Loucy (cell line): ENCODE measurements around the gene OGDH.

Experiments
- H2AFZ ChIP-seq: fragments of 200-600 bp; sonication (generic); 2 replicates; pipeline ENCODE4 v1.6.0; 2016; ENCODE audit warnings: antibody characterized with exemption, mild to moderate bottlenecking, low read length, moderate library complexity
- H3F3A ChIP-seq: fragments of 200-600 bp; 2 replicates; pipeline ENCODE4 v1.6.0; 2016; ENCODE audit warnings: antibody characterized with exemption, low read depth, mild to moderate bottlenecking
- H3K27me3 ChIP-seq: fragments of 200-600 bp; sonication (generic); 2 replicates; pipeline ENCODE4 v1.6.1; 2014; ENCODE audit warnings: low read length, mild to moderate bottlenecking; ENCODE audit not compliant: insufficient read depth, poor library complexity, severe bottlenecking
- H3K36me3 ChIP-seq: fragments of 200-600 bp; sonication (generic); 2 replicates; pipeline ENCODE4 v1.6.1; 2016; ENCODE audit warnings: low read length; ENCODE audit not compliant: insufficient read depth
- H3K4me1 ChIP-seq: fragments of 200-600 bp; sonication (generic); 2 replicates; pipeline ENCODE4 v1.5.1; 2014; ENCODE audit warnings: low read length, mild to moderate bottlenecking; ENCODE audit not compliant: insufficient read depth, poor library complexity, severe bottlenecking
- H3K4me2 ChIP-seq: fragments of 200-600 bp; sonication (generic); 2 replicates; pipeline ENCODE4 v1.6.0; 2014; ENCODE audit warnings: antibody characterized with exemption, low read length, low read depth, mild to moderate bottlenecking; ENCODE audit not compliant: poor library complexity, severe bottlenecking
- H3K4me3 ChIP-seq: fragments of 200-600 bp; sonication (generic); 2 replicates; pipeline ENCODE4 v1.5.1; 2014; ENCODE audit warnings: low read length, mild to moderate bottlenecking, mixed read lengths; ENCODE audit not compliant: poor library complexity, severe bottlenecking
- H3K79me2 ChIP-seq: fragments of 200-600 bp; sonication (generic); 2 replicates; pipeline ENCODE4 v1.6.1; 2014; ENCODE audit warnings: low read length; ENCODE audit not compliant: insufficient read depth
- H3K9ac ChIP-seq: fragments of 200-600 bp; sonication (generic); 2 replicates; pipeline ENCODE4 v1.6.0; 2014; ENCODE audit warnings: mild to moderate bottlenecking, low read depth, low read length, moderate library complexity; ENCODE audit not compliant: poor library complexity, severe bottlenecking
- H3K9me2 ChIP-seq: fragments of 200-600 bp; sonication (generic); replicated peaks from 2 replicates; pipeline ENCODE4 v1.6.1; 2016; ENCODE audit warnings: low read depth, low read length, mixed read lengths
- H3K9me3 ChIP-seq: fragments of 200-600 bp; sonication (generic); 2 replicates; pipeline ENCODE4 v1.6.1; 2014; ENCODE audit warnings: mild to moderate bottlenecking, antibody characterized with exemption, low read length, low read depth; ENCODE audit not compliant: insufficient read depth
- H4K20me1 ChIP-seq: fragments of 200-600 bp; sonication (generic); 2 replicates; pipeline ENCODE4 v1.6.0; 2014; ENCODE audit warnings: antibody characterized with exemption, low read length, mild to moderate bottlenecking; ENCODE audit not compliant: insufficient read depth, poor library complexity, severe bottlenecking
- EZH2phosphoT487 ChIP-seq: fragments of 200-600 bp; IDR thresholded peaks from 2 replicates; pipeline ENCODE4 v1.6.1; 2018; ENCODE audit warnings: antibody characterized with exemption, mild to moderate bottlenecking, moderate library complexity, borderline replicate concordance
- TF ChIP-seq, protein P1 (sequence below): fragments of 200-600 bp; sonication (generic); conservative IDR thresholded peaks from 2 replicates; pipeline ENCODE4 v1.5.1; 2014; ENCODE audit warnings: mild to moderate bottlenecking, antibody characterized with exemption, low read length

The OGDH gene

DNA sequence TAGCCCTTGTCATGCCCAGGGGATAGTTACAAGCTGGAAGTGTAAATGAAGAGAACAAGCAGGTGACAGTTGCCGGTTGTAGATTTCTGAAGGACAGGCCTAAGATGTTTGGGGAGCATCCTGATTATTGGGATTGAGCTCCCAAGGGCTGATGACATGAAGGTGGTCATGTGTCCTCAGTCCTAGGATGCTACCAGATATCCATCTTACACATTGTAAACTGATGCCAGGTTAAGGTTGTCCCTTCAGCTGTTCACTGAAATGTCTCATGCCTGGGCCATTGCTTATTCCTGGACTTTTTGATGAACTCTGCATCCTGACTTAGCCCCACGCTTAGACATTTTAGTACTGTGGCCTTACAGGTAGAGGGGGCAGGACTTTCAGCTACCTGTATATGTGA lies 143.6 kb downstream of the OGDH start:
- Histone ChIP-seq H3K36me3 (no peaks in the 10 kb centered on the region), H3F3A (no peaks in the 10 kb centered on the region), H3K4me1 (peaks cover 31% of the 10 kb centered on the region), H3K9me3 (no peaks in the 10 kb centered on the region), H3K4me2 (peak overlapping the region; percentile 86), H3K9me2 (no peaks in the 10 kb centered on the region), H3K27me3 (no peaks in the 10 kb centered on the region), H4K20me1 (peaks cover 24% of the 10 kb centered on the region), H3K79me2 (peaks cover 60% of the 10 kb centered on the region), H2AFZ (no peak overlapping the region), H3K4me3 (peak overlapping the region; percentile 73), H3K9ac (peak overlapping the region; percentile 74)
- no peak for TF ChIP-seq EZH2phosphoT487
- TF ChIP-seq, protein P1, sequence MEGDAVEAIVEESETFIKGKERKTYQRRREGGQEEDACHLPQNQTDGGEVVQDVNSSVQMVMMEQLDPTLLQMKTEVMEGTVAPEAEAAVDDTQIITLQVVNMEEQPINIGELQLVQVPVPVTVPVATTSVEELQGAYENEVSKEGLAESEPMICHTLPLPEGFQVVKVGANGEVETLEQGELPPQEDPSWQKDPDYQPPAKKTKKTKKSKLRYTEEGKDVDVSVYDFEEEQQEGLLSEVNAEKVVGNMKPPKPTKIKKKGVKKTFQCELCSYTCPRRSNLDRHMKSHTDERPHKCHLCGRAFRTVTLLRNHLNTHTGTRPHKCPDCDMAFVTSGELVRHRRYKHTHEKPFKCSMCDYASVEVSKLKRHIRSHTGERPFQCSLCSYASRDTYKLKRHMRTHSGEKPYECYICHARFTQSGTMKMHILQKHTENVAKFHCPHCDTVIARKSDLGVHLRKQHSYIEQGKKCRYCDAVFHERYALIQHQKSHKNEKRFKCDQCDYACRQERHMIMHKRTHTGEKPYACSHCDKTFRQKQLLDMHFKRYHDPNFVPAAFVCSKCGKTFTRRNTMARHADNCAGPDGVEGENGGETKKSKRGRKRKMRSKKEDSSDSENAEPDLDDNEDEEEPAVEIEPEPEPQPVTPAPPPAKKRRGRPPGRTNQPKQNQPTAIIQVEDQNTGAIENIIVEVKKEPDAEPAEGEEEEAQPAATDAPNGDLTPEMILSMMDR, result no peak

DNA sequence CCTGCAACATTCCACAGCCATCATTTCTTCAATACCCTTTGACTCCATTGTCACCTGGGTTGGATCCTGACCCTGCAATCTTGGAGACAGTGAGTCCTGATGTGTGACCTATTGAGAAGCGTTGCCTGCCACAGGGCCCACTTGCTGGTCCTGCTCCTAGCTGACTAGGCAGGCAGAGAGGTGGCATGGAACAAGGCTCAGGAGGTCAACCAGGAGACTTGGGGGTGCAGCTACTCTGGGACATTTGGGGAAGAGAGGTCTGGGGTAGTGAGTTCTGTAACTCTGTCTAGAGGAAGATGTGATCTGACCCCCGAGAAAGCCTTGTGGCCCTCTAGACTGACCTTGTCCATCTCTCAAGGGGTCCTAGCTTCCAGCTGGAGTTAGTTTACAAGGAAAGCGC lies 144.0 kb downstream of the OGDH start:
- Histone ChIP-seq H3K9me3 (no peaks in the 10 kb centered on the region), H3K4me2 (peak overlapping the region; percentile 86), H3K4me3 (peak overlapping the region; percentile 73), H3K79me2 (peaks cover 64% of the 10 kb centered on the region), H3K9me2 (no peaks in the 10 kb centered on the region), H2AFZ (no peak overlapping the region), H3K27me3 (no peaks in the 10 kb centered on the region), H3K4me1 (peaks cover 31% of the 10 kb centered on the region), H3K9ac (peak overlapping the region; percentile 74), H3K36me3 (no peaks in the 10 kb centered on the region), H3F3A (no peaks in the 10 kb centered on the region), H4K20me1 (peaks cover 24% of the 10 kb centered on the region)
- TF ChIP-seq EZH2phosphoT487, result no peak
- TF ChIP-seq, protein P1, result no peak

DNA sequence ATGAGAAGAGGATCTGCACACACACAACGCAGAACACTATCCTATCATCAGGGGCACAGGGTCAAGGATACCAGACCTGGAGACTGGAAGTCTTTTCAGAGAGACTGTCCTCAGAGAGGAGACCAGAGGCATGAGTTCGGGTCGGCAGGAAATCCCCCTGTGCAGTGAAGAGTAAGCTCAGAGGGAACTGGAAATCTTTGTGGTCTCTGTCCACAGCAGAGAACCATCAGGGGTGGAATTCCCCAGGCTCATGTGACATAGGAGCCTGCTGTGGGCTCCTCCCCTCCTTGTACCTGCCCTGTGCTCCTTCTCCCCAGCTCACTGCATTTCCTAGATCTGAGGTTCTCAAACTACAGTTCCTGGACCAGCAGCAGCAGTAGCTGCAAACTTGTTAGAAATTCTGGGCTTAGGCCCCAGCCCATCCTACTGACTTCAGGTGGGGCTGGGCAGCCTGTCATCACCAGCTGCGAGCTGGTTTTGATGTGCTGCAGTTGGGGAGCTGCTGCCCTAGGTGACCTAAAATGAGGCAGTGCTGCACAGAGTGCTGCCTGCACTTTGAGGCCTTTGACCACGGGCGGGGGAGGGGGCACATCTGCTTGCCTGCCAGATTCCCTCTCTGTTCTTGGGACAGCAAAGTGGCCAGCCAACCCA lies 144.6 kb downstream of the OGDH start:
- Histone ChIP-seq H3K9me2 (no peaks in the 10 kb centered on the region), H3K36me3 (no peaks in the 10 kb centered on the region), H3K4me2 (peak overlapping the region; percentile 86), H3K4me3 (peak overlapping the region; percentile 73), H3K79me2 (peaks cover 69% of the 10 kb centered on the region), H3K27me3 (no peaks in the 10 kb centered on the region), H3K4me1 (peaks cover 36% of the 10 kb centered on the region), H3K9ac (peak overlapping the region; percentile 74), H2AFZ (no peak overlapping the region), H3F3A (no peaks in the 10 kb centered on the region), H3K9me3 (no peaks in the 10 kb centered on the region), H4K20me1 (peaks cover 24% of the 10 kb centered on the region)
- TF ChIP-seq, protein P1, result no peak
- no peak for TF ChIP-seq EZH2phosphoT487
